Activated T-helper 1 cell treated with anti-CD3 and anti-CD28 coated beads, Interleukin-12 subunit alpha, Interleukin-12 subunit beta, Interleukin-2, Interleukin-4 antibody, amounts not matched to agents 30 ng/mL and 10 ng/mL and 1 ng/mL, durations not matched to agents 14 hours and 24 hours and 36 hours (primary cell): ENCODE data around the gene DAB2IP. TPM values are rescaled to one million over a fixed set of nuclear protein-coding genes. Genes with fewer than 3 reads are reported as not detected.

Source experiments
- DNase-seq: peaks from one replicate; pipeline ENCODE4 v3.0.0; 2021; ENCODE audit warnings: low spot score
- H3K27ac Mint-ChIP-seq: one replicate; pipeline ENCODE4 v1.8.0; 2021; ENCODE audit warnings: mild to moderate bottlenecking, mixed read lengths
- H3K27me3 Mint-ChIP-seq: one replicate; pipeline ENCODE4 v1.8.0; 2022; ENCODE audit warnings: mild to moderate bottlenecking, moderate library complexity, mixed read lengths; ENCODE audit not compliant: insufficient read depth
- H3K36me3 Mint-ChIP-seq: one replicate; pipeline ENCODE4 v1.8.0; 2021; ENCODE audit warnings: low read depth, mixed read lengths
- H3K4me1 Mint-ChIP-seq: one replicate; pipeline ENCODE4 v1.8.0; 2021; ENCODE audit warnings: low read depth, mixed read lengths
- H3K4me3 Mint-ChIP-seq: one replicate; pipeline ENCODE4 v1.8.0; 2021; ENCODE audit warnings: mild to moderate bottlenecking, moderate library complexity, mixed read lengths
- H3K9me3 Mint-ChIP-seq: one replicate; pipeline ENCODE4 v1.8.0; 2021; ENCODE audit warnings: mixed read lengths
- intact Hi-C: fragments of 100-400 bp; cut with micrococcal nuclease; formaldehyde crosslinking; loops from one replicate; pipeline ENCODE4 v1.15.1; 2024
- total RNA-seq: library from RNA; stranded (reverse); gene quantifications from 2 replicates; pipeline ENCODE4 v1.2.3, GENCODE V29; 2022

DAB2IP gene
- total RNA-seq, 1 donor from 2014 or later, result not detected

DNA sequence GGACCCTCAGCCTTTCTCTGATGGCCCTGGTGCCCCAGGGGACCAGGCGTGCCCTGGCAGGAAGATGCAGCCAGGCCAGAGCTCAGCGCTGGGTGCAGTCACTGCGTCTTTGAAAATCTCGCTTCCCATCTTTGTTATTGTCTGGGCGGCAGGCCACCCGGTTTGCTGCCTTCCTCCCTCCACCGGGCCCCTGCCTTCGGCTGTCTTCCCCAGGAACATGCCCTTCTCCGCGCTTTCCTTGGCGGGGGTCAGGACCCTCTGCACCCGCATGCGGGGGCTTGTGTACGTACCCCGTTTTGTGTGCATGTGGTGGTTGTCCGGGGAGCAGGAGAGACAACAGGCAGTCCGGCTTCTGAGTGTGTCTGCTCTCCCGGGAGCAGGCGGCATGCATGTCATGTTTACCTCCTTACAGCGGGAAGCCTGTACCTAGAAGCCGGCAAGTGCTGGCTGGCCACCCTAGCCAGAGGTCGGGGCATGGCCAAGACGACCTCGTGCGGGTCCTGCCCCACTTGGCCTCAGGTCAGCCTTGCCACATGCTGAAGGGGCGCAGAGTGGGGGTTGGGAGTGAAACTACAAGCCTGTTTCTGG is 49.5 kb downstream of the DAB2IP start:
- peaks cover 6% of the 10 kb centered on the region for H3K4me1 Mint-ChIP-seq
- no peaks in the 10 kb centered on the region for H3K9me3 Mint-ChIP-seq
- H3K36me3 Mint-ChIP-seq, result no peaks in the 10 kb centered on the region
- no peak overlapping the region for H3K4me3 Mint-ChIP-seq
- H3K27me3 Mint-ChIP-seq, result peaks cover 68% of the 10 kb centered on the region
- no peak overlapping the region for H3K27ac Mint-ChIP-seq
- DNase-seq, result no peak
- intact Hi-C loops, result no loop called here

DNA sequence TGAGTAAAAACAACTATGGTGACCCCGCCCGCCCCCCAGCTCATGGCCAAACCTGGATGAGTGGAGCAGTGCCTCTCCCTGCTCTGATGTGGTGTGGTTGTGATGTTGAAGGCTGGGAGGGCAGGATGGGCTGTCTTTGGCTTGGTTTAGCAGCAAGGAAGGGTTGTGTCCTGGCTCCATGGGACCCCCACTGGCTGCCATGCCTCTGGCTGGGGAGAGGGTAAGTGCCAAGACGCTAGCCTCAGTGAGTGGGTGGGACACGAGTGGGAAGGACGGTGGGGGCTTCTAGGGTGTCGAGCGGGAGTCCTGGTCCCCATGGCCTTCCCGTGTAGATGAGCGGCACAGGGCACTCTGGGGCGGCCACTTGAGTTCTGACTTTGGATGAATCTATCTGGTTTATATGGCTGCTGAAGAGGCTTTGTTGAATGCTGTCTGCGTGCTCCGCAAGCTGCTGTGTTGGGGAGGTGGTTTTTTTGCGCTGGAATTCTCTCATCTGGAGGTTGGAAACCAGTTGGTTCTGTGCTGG is 50.4 kb downstream of the DAB2IP start:
- intact Hi-C loops, result no loop called here
- H3K9me3 Mint-ChIP-seq, result no peaks in the 10 kb centered on the region
- no peak overlapping the region for H3K4me3 Mint-ChIP-seq
- no peak for DNase-seq
- H3K27me3 Mint-ChIP-seq, result peaks cover 65% of the 10 kb centered on the region
- no peak overlapping the region for H3K27ac Mint-ChIP-seq
- no peaks in the 10 kb centered on the region for H3K36me3 Mint-ChIP-seq
- peaks cover 3% of the 10 kb centered on the region for H3K4me1 Mint-ChIP-seq

DNA sequence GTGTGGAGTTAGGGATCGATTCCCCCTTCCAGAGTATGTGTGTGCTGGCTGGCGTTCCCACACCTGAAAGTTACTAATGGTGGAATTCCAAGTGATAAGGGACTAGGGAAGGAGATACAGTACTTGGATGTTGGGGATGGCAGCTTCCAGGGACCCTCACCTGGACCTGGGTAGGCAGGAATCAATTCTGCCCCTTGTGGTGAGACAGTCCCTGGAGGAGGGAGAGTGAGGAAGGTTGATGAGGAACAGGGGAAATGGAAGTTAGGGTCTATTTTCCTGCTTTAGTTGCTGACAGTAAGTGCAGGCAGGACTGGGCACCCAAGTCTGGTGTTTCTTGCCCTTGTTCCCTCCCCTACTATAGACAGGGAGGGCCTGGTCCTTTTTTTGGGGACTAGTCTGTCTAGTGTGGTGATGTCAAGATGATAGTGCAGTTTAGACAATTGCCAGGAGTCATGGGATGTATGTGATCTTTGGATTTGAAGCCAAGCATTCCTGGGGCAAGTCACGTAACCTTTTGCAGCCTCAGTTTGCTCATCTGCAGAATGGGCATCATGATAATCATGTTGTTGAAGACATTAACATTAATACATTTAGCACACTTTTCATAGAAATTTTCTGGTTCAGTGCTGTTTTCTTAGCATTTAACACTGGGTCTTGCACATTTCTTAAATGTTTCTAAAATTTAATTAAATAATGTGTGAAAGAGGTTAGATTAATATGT is 51.7 kb downstream of the DAB2IP start:
- intact Hi-C loops, result no loop called here
- Mint-ChIP-seq H3K27me3 (peaks cover 52% of the 10 kb centered on the region), H3K4me3 (no peak overlapping the region), H3K4me1 (peaks cover 11% of the 10 kb centered on the region), H3K36me3 (no peaks in the 10 kb centered on the region), H3K27ac (no peak overlapping the region), H3K9me3 (no peaks in the 10 kb centered on the region)
- DNase-seq, result no peak

DNA sequence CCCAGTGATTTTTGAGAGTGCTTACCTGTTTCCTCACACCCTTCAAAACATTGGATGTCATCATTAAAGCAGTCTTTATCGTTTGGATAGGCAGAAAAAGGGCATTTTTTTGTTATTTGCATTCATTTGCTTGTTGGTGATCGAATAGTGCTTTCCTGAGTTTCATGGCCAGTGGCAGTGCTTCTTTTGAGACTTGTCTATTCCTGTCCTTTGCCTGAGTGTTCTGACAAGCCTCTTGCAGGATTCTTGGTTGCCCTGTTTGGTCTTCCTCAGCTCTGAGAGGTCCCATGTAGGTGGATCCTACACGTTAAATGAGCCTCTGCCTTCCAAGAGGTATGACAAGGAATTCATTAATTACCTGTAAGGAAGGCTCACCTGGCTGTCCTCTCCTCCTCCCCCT is 52.8 kb downstream of the DAB2IP start:
- Mint-ChIP-seq H3K36me3 (no peaks in the 10 kb centered on the region), H3K4me1 (peaks cover 19% of the 10 kb centered on the region), H3K27me3 (peaks cover 49% of the 10 kb centered on the region), H3K27ac (no peak overlapping the region), H3K9me3 (no peaks in the 10 kb centered on the region), H3K4me3 (no peak overlapping the region)
- DNase-seq, result no peak
- intact Hi-C loops, result no loop called here

DNA sequence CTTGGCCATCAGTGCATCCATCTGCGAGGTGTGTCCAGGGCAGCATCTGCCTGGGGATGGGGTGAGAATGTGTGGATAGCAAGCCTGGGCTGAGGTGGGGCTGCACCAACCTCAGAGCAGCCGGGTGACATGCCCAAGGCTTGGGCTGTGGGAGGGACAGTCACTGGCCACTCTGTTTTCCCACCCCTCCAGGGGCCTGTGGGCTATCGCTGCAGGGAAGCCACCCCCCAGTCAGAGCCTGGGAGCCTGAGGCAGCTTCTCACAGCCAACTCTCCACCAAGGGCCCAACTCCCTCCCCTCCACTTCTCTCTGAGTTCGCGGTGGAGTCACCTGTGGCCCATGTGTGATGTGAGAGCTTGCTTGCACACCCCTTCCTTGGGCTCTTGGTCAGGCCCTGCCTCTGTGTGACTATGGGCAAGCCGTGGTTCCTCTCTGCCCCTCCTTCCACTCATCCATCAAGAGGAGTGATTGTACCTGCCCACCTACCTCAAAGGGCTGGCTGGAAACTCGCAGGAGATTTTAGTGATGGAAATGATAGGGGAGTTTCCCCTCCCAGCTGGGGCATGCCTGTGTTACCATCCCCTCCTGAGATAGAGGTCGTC is 54.8 kb downstream of the DAB2IP start:
- intact Hi-C loops, result no loop called here
- peaks cover 36% of the 10 kb centered on the region for H3K27me3 Mint-ChIP-seq
- H3K36me3 Mint-ChIP-seq, result no peaks in the 10 kb centered on the region
- H3K4me3 Mint-ChIP-seq, result no peak overlapping the region
- H3K9me3 Mint-ChIP-seq, result no peaks in the 10 kb centered on the region
- H3K4me1 Mint-ChIP-seq, result peaks cover 19% of the 10 kb centered on the region
- no peak for DNase-seq
- no peak overlapping the region for H3K27ac Mint-ChIP-seq

DNA sequence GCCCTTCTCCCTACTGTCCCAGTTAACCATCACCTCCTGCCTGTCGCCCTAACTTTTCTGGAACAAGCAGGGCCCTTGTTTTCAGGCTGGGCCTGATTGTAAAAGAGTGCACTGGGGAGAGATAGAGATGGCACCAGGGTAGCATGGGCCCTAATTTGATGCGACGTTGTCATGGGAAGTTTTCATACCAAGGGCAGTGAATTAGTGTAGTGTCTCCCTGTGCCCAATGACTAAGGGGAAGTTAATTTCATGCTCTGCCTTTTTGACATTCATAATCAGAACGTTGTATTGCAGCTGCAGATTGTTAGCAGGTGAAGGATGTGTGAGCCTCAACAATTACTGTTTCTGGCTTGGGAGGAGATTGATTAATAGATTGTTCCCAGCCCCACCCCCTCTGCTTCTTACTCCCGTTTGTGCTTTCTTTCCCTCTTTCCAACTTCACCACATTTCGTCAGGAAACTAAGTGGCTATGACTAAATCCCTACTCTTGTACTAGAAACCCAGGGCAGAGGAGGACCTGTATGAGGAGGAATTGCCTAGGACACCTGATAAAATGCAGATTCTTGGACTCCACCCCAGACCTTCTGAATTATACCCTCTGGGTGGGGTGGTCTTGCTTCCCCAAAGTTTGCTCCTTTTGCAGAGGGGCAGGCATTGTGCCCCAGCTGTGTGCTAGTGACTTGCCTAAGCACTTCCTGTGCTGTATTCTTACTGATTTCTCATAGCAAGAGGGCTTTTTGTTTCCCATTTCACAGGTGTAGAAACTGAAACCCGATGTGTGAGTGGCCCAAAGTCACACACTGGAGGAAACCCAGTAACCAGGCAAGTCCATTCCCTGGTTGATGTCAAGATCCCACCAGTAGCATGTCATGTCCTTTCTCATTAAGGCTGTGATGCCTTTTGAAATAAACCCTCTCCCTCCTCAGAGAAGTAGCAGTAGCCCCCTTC is 56.3 kb downstream of the DAB2IP start:
- H3K27me3 Mint-ChIP-seq, result peaks cover 21% of the 10 kb centered on the region
- H3K4me3 Mint-ChIP-seq, result peak overlapping the region; percentile 32
- no peaks in the 10 kb centered on the region for H3K9me3 Mint-ChIP-seq
- H3K36me3 Mint-ChIP-seq, result no peaks in the 10 kb centered on the region
- H3K4me1 Mint-ChIP-seq, result peaks cover 19% of the 10 kb centered on the region
- intact Hi-C loops, result no loop called here
- peak; percentile 22 for DNase-seq
- H3K27ac Mint-ChIP-seq, result peak overlapping the region; percentile 50

DNA sequence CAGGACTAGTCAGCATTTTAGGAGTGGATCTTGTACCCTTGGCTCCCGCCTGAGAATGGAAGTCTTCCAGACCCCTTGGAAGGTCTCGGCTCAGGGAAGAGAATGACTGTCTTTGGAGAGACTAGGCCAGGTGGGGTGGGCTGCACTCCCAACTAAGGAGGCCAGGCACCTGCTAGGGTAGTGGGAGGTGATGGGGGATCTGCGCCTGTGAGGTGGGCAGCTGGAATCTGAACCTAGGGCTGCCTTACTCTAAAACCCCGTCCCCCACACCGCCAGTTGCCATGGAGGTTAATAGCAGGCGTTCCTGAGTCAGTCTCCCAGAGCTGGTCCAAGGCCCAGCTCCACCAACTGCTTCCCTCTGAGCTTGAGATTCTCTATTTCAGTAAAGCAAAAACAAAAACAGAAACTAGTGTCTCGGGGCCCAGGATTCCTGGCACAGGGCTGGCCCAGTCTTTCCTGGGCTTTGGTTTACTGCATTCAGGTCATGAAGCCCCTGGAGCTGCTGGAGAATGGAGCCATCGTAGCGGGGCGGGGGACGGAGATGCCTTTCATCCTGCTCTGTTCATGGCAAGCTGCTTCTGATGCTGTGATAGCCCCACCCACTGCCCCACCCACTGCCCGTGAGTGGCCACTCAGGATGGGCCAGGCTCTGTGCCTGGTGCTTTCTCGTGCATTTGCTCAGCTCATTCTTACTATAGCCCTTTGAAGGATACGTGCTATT is 57.5 kb downstream of the DAB2IP start:
- H3K27ac Mint-ChIP-seq, result no peak overlapping the region
- H3K4me1 Mint-ChIP-seq, result peaks cover 19% of the 10 kb centered on the region
- H3K4me3 Mint-ChIP-seq, result no peak overlapping the region
- peaks cover 14% of the 10 kb centered on the region for H3K27me3 Mint-ChIP-seq
- no peaks in the 10 kb centered on the region for H3K36me3 Mint-ChIP-seq
- intact Hi-C loops, result no loop called here
- H3K9me3 Mint-ChIP-seq, result no peaks in the 10 kb centered on the region
- DNase-seq, result no peak

DNA sequence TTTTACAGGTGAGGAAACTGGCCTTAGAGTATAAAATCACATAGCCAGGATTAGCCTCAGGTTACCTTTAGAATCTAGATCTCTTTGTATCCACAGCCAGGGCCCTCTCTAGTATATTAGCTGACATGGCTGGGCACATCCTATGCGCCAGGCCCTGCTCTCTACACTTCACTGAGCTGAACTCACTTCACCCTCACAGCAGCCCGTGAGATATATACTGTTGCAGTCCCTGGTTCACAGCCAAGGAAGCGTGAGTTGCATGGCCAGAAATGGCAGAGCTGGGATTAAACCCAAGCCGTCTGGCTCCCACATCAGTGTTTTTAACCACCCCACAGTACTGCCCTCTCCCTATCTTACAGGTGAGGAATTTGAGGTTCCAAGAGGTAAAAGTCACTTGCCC is 58.4 kb downstream of the DAB2IP start:
- intact Hi-C loops, result no loop called here
- H3K4me1 Mint-ChIP-seq, result peaks cover 19% of the 10 kb centered on the region

DNA sequence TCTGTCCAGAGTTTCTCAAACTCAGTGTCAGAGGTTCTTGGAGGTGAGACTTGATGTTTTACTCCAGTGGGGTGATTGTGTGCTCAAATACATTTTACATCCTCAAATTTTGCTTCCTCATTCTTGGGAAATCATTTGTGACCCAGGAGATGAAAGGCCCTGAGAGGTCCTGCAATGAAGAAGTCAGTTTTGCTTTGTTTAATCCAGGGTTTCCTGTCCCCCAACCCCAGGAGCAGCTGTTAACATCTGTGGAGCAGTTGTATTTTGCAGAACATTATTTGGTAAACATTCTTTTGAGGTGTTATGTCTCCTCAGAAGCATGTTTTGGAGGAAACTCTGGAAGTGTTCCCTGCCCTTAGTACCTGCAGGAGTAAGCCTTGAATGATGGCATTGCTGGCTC is 59.8 kb downstream of the DAB2IP start:
- intact Hi-C loops, result no loop called here

More for the DNA sequence above, 58.4 kb downstream of the DAB2IP start:
- H3K9me3 Mint-ChIP-seq, result no peaks in the 10 kb centered on the region
- H3K36me3 Mint-ChIP-seq, result no peaks in the 10 kb centered on the region
- peaks cover 6% of the 10 kb centered on the region for H3K27me3 Mint-ChIP-seq
- no peak overlapping the region for H3K27ac Mint-ChIP-seq
- no peak for DNase-seq
- H3K4me3 Mint-ChIP-seq, result no peak overlapping the region

DNA sequence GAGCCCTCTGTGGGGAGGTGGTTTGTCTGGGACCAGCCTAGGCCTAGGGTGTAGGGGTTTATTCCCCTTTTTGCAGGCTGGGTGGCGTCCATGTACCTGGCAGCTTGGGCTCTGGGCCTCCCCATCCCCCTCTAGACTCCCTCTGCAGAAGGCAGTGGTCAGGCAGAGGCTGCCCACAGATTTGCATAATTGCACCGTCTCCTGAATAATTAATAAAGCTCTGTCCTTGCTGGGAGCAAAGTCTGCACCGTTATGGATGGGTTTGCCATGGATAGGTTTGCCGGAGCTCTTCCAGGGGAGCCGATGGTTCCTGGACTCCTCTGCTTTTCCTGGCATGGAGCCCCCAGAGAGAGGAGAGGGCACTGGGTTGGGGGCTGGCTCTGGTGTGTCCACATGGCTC is 60.4 kb downstream of the DAB2IP start:
- H3K27ac Mint-ChIP-seq, result no peak overlapping the region
- no peak for DNase-seq
- intact Hi-C loops, result no loop called here
- H3K9me3 Mint-ChIP-seq, result no peaks in the 10 kb centered on the region
- H3K27me3 Mint-ChIP-seq, result no peaks in the 10 kb centered on the region
- H3K4me1 Mint-ChIP-seq, result peaks cover 19% of the 10 kb centered on the region
- no peak overlapping the region for H3K4me3 Mint-ChIP-seq
- no peaks in the 10 kb centered on the region for H3K36me3 Mint-ChIP-seq

More for the DNA sequence above, 59.8 kb downstream of the DAB2IP start:
- Mint-ChIP-seq H3K36me3 (no peaks in the 10 kb centered on the region), H3K4me1 (peaks cover 19% of the 10 kb centered on the region), H3K27ac (no peak overlapping the region), H3K9me3 (no peaks in the 10 kb centered on the region), H3K27me3 (no peaks in the 10 kb centered on the region), H3K4me3 (no peak overlapping the region)
- DNase-seq, result no peak

DNA sequence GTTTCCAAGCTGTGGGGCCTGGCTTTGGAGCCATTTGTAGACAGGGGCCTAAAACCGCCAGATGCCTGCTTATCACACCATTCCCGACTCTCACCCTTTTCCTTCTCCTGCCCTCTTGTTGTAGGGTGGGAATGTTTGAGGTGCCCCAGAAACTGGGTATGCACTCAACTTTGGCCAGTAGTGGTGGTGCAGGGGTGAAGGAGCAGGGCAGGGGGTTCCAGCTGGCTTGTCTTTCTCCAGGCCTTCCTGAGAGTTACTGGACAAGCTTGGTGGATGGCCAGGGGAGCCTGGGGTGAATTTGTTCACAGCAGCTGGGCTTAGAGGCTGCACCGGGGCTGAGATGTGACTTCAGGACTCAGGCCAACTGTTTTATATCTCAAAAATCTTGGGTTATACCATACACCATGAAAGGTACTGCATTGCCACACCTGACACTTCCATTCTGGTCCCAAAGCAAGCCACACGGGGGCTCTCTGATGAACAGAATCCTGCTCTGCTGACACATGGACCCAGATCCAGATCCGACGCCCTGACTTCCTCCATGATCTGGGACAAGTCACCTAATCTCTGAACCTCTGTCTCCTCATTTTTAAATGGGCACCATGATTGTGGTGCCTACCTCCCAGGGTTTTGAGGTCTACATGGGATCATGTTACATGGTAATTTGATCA is 62.1 kb downstream of the DAB2IP start:
- intact Hi-C loops, result no loop called here
- no peak for DNase-seq
- Mint-ChIP-seq H3K9me3 (no peaks in the 10 kb centered on the region), H3K4me1 (peaks cover 4% of the 10 kb centered on the region), H3K4me3 (no peak overlapping the region), H3K27ac (no peak overlapping the region), H3K27me3 (no peaks in the 10 kb centered on the region), H3K36me3 (no peaks in the 10 kb centered on the region)
